Vagina (tissue), 2 donors: ENCODE results near the gene NR4A1.

ENCODE experiments used
- POLR2A ChIP-seq, 2 donors: fragments of 450-650 bp; IDR thresholded peaks; one replicate each; pipeline ENCODE4 v1.6.1; 2017; ENCODE audit warnings: antibody characterized with exemption in 2 of 2, mild to moderate bottlenecking in 2 of 2, moderate library complexity in 2 of 2
- POLR2AphosphoS5 ChIP-seq, 2 donors: sonication (generic); formaldehyde crosslinking; IDR thresholded peaks; one replicate each; pipeline ENCODE4 v1.9.0; 2017; ENCODE audit warnings: antibody characterized with exemption in 2 of 2, mild to moderate bottlenecking in 2 of 2, low read depth in 1 of 2; ENCODE audit not compliant: insufficient read depth in 1 of 2
- TF ChIP-seq, protein P1 (sequence below), 3 experiments: fragments of 450-650 bp in 2 of 3; fragments of 200-600 bp in 1 of 3; sonication (generic) in 1 of 3; IDR thresholded peaks; one replicate each; pipeline ENCODE4 v1.5.1; 2017 to 2019; ENCODE audit warnings: antibody characterized with exemption in 3 of 3, mild to moderate bottlenecking in 2 of 3, moderate library complexity in 2 of 3

DNA sequence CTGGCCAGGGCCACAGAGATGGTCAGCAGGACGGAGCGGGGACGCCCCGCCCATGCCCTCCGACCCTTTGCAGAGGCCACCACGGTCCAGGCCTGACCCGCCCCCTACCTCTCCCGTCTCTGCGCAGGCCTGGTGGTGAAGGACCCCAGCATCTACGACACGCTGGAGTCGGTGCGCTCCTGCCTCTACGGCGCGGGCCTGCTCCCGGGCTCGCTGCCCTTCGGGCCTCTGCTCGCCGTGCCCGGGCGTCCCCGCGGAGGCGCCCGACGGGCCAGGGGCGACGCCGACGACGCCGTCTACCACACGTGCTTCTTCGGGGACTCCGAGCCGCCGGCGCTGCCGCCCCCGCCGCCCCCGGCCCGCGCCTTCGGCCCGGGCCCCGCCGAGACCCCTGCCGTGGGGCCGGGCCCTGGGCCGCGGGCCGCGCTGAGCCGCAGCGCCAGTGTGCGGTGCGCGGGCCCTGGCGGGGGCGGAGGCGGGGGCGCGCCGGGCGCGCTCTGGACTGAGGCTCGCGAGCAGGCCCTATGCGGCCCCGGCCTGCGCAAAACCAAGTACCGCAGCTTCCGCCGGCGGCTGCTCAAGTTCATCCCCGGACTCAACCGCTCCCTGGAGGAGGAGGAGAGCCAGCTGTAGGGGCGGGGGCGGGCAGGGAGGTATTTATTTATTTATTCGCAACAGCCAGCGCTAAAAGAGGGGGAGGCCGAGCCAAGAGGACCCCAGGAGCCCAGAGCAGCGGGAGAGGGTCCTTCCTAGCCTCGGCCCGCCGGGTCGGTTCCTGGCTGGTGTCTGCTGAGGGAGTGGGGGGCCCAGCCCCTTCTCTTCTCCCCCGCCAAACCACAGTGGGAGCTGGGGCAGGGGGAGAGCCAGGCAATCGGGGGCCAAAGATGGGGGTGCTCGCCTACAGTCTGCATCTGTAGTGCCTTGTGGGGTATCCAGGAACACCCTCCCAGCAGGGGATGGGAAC lies 36.4 kb upstream of the NR4A1 start:
- TF ChIP-seq, protein P1, sequence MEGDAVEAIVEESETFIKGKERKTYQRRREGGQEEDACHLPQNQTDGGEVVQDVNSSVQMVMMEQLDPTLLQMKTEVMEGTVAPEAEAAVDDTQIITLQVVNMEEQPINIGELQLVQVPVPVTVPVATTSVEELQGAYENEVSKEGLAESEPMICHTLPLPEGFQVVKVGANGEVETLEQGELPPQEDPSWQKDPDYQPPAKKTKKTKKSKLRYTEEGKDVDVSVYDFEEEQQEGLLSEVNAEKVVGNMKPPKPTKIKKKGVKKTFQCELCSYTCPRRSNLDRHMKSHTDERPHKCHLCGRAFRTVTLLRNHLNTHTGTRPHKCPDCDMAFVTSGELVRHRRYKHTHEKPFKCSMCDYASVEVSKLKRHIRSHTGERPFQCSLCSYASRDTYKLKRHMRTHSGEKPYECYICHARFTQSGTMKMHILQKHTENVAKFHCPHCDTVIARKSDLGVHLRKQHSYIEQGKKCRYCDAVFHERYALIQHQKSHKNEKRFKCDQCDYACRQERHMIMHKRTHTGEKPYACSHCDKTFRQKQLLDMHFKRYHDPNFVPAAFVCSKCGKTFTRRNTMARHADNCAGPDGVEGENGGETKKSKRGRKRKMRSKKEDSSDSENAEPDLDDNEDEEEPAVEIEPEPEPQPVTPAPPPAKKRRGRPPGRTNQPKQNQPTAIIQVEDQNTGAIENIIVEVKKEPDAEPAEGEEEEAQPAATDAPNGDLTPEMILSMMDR (IDR thresholded peaks at IDR 0.05), result no peak
- TF ChIP-seq POLR2AphosphoS5 (IDR thresholded peaks at IDR 0.05; ENCODE audit: insufficient read depth in 1 of 2, low read depth in 1 of 2), result no peak
- TF ChIP-seq POLR2A (IDR thresholded peaks at IDR 0.05), result no peak
